H1 (cell line): Measurements from ENCODE around the gene MUC5B. TPM values are rescaled to one million over a fixed set of nuclear protein-coding genes. Genes with fewer than 3 reads are reported as not detected.

Source experiments
- CTCF ChIA-PET: fragments of 300-600 bp; sonication (Branson Sonifier 250); formaldehyde crosslinking; loops from one replicate; lab custom pipeline; 2021; ENCODE audit not compliant: partially characterized antibody; lab: Charles Lee
- POLR2A ChIA-PET: fragments of 300-600 bp; sonication (Branson Sonifier 250); formaldehyde crosslinking; loops from one replicate; lab custom pipeline; 2021; ENCODE audit warnings: inconsistent platforms; ENCODE audit not compliant: partially characterized antibody; lab: Charles Lee
- DNase-seq, 2 experiments: peaks; one replicate each; pipeline versions ENCODE4 v3.0.0 to v3.0.0-alpha.2; 2010 to 2022; ENCODE audit warnings: low spot score in 2 of 2, low read depth in 1 of 2, mixed read lengths in 1 of 2
- FAIRE-seq: peaks from 2 replicates; lab custom pipeline; 2011; peaks lifted over from hg19 to GRCh38; lab: Jason Lieb, UNC
- H2AFZ ChIP-seq: 2 replicates; pipeline ENCODE4 v1.8.1; 2012; ENCODE audit warnings: low read length, inconsistent platforms
- H2AK5ac ChIP-seq: 2 replicates; pipeline ENCODE4 v1.6.1; 2013; ENCODE audit warnings: low read depth, low read length
- H2BK120ac ChIP-seq: replicated peaks from 2 replicates; pipeline ENCODE3; 2013; ENCODE audit warnings: low read depth, low read length, inconsistent platforms
- H2BK12ac ChIP-seq: 2 replicates; pipeline ENCODE4 v1.6.1; 2013; ENCODE audit warnings: low read depth, low read length
- H2BK15ac ChIP-seq: 2 replicates; pipeline ENCODE4 v1.6.1; 2013; ENCODE audit warnings: low read length
- H2BK20ac ChIP-seq: 2 replicates; pipeline ENCODE4 v1.6.1; 2013; ENCODE audit warnings: low read length
- H2BK5ac ChIP-seq: 2 replicates; pipeline ENCODE4 v1.6.1; 2013; ENCODE audit warnings: low read depth, low read length
- H3K14ac ChIP-seq: 2 replicates; pipeline ENCODE4 v1.6.1; 2013; ENCODE audit warnings: inconsistent platforms; ENCODE audit not compliant: insufficient read length
- H3K18ac ChIP-seq: 2 replicates; pipeline ENCODE4 v1.6.1; 2013; ENCODE audit warnings: low read length; ENCODE audit errors: extremely low read depth
- H3K23ac ChIP-seq: 2 replicates; pipeline ENCODE4 v1.6.1; 2013; ENCODE audit warnings: inconsistent platforms; ENCODE audit not compliant: insufficient read length
- H3K23me2 ChIP-seq: 2 replicates; pipeline ENCODE4 v1.6.1; 2013; ENCODE audit warnings: low read depth, low read length
- H3K27ac ChIP-seq: 2 replicates; pipeline ENCODE4 v1.6.1; 2011; ENCODE audit warnings: low read depth, low read length, inconsistent platforms
- H3K27me3 ChIP-seq, 4 experiments: replicated peaks in 1 of 4; 1 replicate in 1 of 4; 2 replicates in 3 of 4; pipeline versions ENCODE4 v1.6.1 to v1.8.1; 2011 to 2013; ENCODE audit warnings: low read length in 3 of 4, mild to moderate bottlenecking in 3 of 4, inconsistent platforms in 2 of 4, mixed read lengths in 2 of 4, moderate library complexity in 1 of 4; ENCODE audit not compliant: control insufficient read depth in 3 of 4, insufficient read depth in 3 of 4; ENCODE audit errors: extremely low read depth in 1 of 4
- H3K36me3 ChIP-seq, 4 experiments: 2 replicates each; pipeline versions ENCODE4 v1.6.1 to v1.8.1; 2011 to 2013; ENCODE audit warnings: mild to moderate bottlenecking in 4 of 4, low read length in 3 of 4, moderate library complexity in 2 of 4, control low read depth in 1 of 4, inconsistent platforms in 1 of 4; ENCODE audit not compliant: insufficient read depth in 4 of 4, control insufficient read depth in 2 of 4
- H3K4ac ChIP-seq: replicated peaks from 2 replicates; pipeline ENCODE3; 2013; ENCODE audit warnings: low read length, low read depth, mixed read lengths, inconsistent platforms; ENCODE audit not compliant: insufficient read length
- H3K4me1 ChIP-seq, 4 experiments: replicated peaks in 1 of 4; 1 replicate in 1 of 4; 2 replicates in 3 of 4; pipeline versions ENCODE4 v1.6.1 to v1.8.1; 2011 to 2013; ENCODE audit warnings: low read length in 3 of 4, inconsistent platforms in 2 of 4, mixed read lengths in 1 of 4; ENCODE audit not compliant: insufficient read depth in 4 of 4, control insufficient read depth in 3 of 4
- H3K4me2 ChIP-seq, 2 experiments: 2 replicates each; pipeline versions ENCODE4 v1.6.1 to v1.8.1; 2011 to 2013; ENCODE audit warnings: low read depth in 2 of 2, low read length in 2 of 2, control low read depth in 1 of 2, inconsistent platforms in 1 of 2, mild to moderate bottlenecking in 1 of 2; ENCODE audit not compliant: insufficient read depth in 1 of 2
- H3K4me3 ChIP-seq, 4 experiments: fragments of 200-600, 300-600 bp in 1 of 4; sonication (generic), shearing (Covaris generic), sonication (Bioruptor Twin) in 1 of 4; 2 replicates each; pipeline versions ENCODE4 v1.5.1 to v1.8.1; 2011 to 2016; ENCODE audit warnings: low read length in 4 of 4, low read depth in 3 of 4, control low read depth in 2 of 4, inconsistent platforms in 2 of 4, mild to moderate bottlenecking in 2 of 4, mixed read lengths in 1 of 4, moderate library complexity in 1 of 4; ENCODE audit not compliant: insufficient read depth in 2 of 4; ENCODE audit errors: extremely low read depth in 1 of 4
- H3K56ac ChIP-seq: replicated peaks from 2 replicates; pipeline ENCODE3; 2013; ENCODE audit warnings: low read depth, mild to moderate bottlenecking, mixed read lengths, low read length, inconsistent platforms; ENCODE audit not compliant: insufficient read length
- H3K79me1 ChIP-seq: 2 replicates; pipeline ENCODE4 v1.6.1; 2013; ENCODE audit warnings: low read depth, low read length, control low read depth
- H3K79me2 ChIP-seq, 2 experiments: 2 replicates each; pipeline versions ENCODE4 v1.6.1 to v1.8.1; 2012 to 2013; ENCODE audit warnings: low read length in 2 of 2, mild to moderate bottlenecking in 2 of 2, inconsistent platforms in 1 of 2; ENCODE audit not compliant: insufficient read depth in 2 of 2, control insufficient read depth in 1 of 2
- H3K9ac ChIP-seq, 4 experiments: replicated peaks in 1 of 4; 1 replicate in 1 of 4; 2 replicates in 3 of 4; pipeline versions ENCODE4 v1.6.1 to v1.8.1; 2011 to 2013; ENCODE audit warnings: low read depth in 3 of 4, low read length in 3 of 4, control low read depth in 2 of 4, mild to moderate bottlenecking in 2 of 4, moderate library complexity in 2 of 4, inconsistent platforms in 1 of 4; ENCODE audit errors: extremely low read depth in 1 of 4
- H3K9me3 ChIP-seq, 2 experiments: 2 replicates each; pipeline versions ENCODE4 v1.6.1 to v1.8.1; 2012 to 2013; ENCODE audit warnings: mild to moderate bottlenecking in 2 of 2, moderate library complexity in 2 of 2, control low read depth in 1 of 2, inconsistent platforms in 1 of 2, low read depth in 1 of 2, low read length in 1 of 2, mixed read lengths in 1 of 2; ENCODE audit not compliant: insufficient read depth in 2 of 2
- H4K20me1 ChIP-seq, 2 experiments: replicated peaks in 1 of 2; 2 replicates each; pipeline versions ENCODE3 to v1.8.1; 2011 to 2013; ENCODE audit warnings: inconsistent platforms in 2 of 2, low read length in 2 of 2, mild to moderate bottlenecking in 1 of 2; ENCODE audit not compliant: insufficient read depth in 2 of 2, control insufficient read depth in 1 of 2
- H4K5ac ChIP-seq: 2 replicates; pipeline ENCODE4 v1.6.1; 2013; ENCODE audit warnings: low read length, low read depth, mixed read lengths, inconsistent platforms; ENCODE audit not compliant: insufficient read length
- H4K8ac ChIP-seq: 2 replicates; pipeline ENCODE4 v1.8.0; 2013; ENCODE audit warnings: mild to moderate bottlenecking, moderate library complexity, low read length, inconsistent platforms; ENCODE audit not compliant: insufficient read depth; ENCODE audit errors: extremely low read depth
- H4K91ac ChIP-seq: replicated peaks from 2 replicates; pipeline ENCODE3; 2013; ENCODE audit warnings: low read length, mixed read lengths, inconsistent platforms; ENCODE audit not compliant: insufficient read length
- ASH2L ChIP-seq: fragments of 200-600, 300-600 bp; sonication (generic); IDR thresholded peaks from one replicate; pipeline ENCODE4 v1.7.1; 2017; ENCODE audit warnings: low read length
- BACH1 ChIP-seq: IDR thresholded peaks from 2 replicates; pipeline ENCODE4 v1.6.1; 2012; ENCODE audit warnings: low read length, improper control_type of control experiment
- CBX8 ChIP-seq: fragments of 300-800, 300-1000 bp; sonication (generic); IDR thresholded peaks from 2 replicates; pipeline ENCODE4 v1.7.1; 2016; ENCODE audit warnings: low read depth, low read length, borderline replicate concordance
- CHD1 ChIP-seq: IDR thresholded peaks from 2 replicates; pipeline ENCODE4 v1.6.1; 2012; ENCODE audit warnings: low read depth, low read length, improper control_type of control experiment
- CREB1 ChIP-seq: IDR thresholded peaks from 2 replicates; pipeline ENCODE4 v1.6.1; 2012; ENCODE audit warnings: inconsistent platforms
- JUND ChIP-seq: IDR thresholded peaks from 2 replicates; pipeline ENCODE4 v1.6.1; 2011; ENCODE audit warnings: mild to moderate bottlenecking, improper control_type of control experiment, low read length
- POU5F1 ChIP-seq: IDR thresholded peaks from 2 replicates; pipeline ENCODE4 v1.6.1; 2011; ENCODE audit warnings: low read depth, mild to moderate bottlenecking, low read length, moderate library complexity
- RBBP5 ChIP-seq: IDR thresholded peaks from 2 replicates; pipeline ENCODE4 v1.7.1; 2012; ENCODE audit warnings: low read depth, mild to moderate bottlenecking, inconsistent platforms, low read length, moderate library complexity, borderline replicate concordance
- RFX5 ChIP-seq: IDR thresholded peaks from 2 replicates; pipeline ENCODE4 v1.6.1; 2011; ENCODE audit warnings: low read depth, low read length, improper control_type of control experiment, borderline replicate concordance
- SP1 ChIP-seq: IDR thresholded peaks from 2 replicates; pipeline ENCODE4 v1.6.1; 2011; ENCODE audit warnings: low read depth, low read length
- SUZ12 ChIP-seq: fragments of 200-600 bp; sonication (generic); IDR thresholded peaks from 2 replicates; pipeline ENCODE4 v1.6.1; 2012; ENCODE audit warnings: mild to moderate bottlenecking, inconsistent platforms, low read length, moderate library complexity, mixed read lengths
- ZNF274 ChIP-seq: IDR thresholded peaks from 2 replicates; pipeline ENCODE4 v1.7.0; 2012; ENCODE audit warnings: low read length, borderline replicate concordance; ENCODE audit errors: extremely low read depth
- WGBS, 2 experiments: shearing (Covaris generic) in 1 of 2; methylation state at CpG; one replicate each; pipeline versions ENCODE4 v1.1.6 to v1.1.7; 2013 to 2015; ENCODE audit warnings: low lambda C conversion rate in 2 of 2, mixed read lengths in 2 of 2, inconsistent platforms in 1 of 2, low coverage in 1 of 2, missing lambda C conversion rate in 1 of 2; ENCODE audit not compliant: insufficient replicate concordance in 2 of 2, insufficient coverage in 1 of 2, insufficient read length in 1 of 2; ENCODE audit errors: extremely low coverage in 1 of 2, missing lambda C conversion rate in 1 of 2; 5-methylcytosine and 5-hydroxymethylcytosine counted together
- polyA plus RNA-seq, 7 experiments: library from polyadenylated mRNA; depleted of rRNA in 3 of 7; stranded (reverse) in 5 of 7; unstranded in 2 of 7; fragments of >200 nt in 5 of 7; fragments of 200-250 nt in 2 of 7; gene quantifications; 1 replicate in 5 of 7; 2 replicates in 1 of 7; 4 replicates in 1 of 7; pipeline versions ENCODE4 v1.2.1 to v1.2.3, GENCODE V29; 2011 to 2013; ENCODE audit warnings: missing spikeins in 2 of 7, mixed read lengths in 2 of 7
- total RNA-seq: library from RNA; stranded (reverse); fragmentation: NEBNext Ultra II Directional; extraction: Animal tissue kit (Norgen Biotek cat#: 25700); gene quantifications from 2 replicates; pipeline ENCODE4 v1.2.1, GENCODE V29; 2021
- TF ChIP-seq, protein P1 (sequence below): IDR thresholded peaks from 2 replicates; pipeline ENCODE4 v1.6.1; 2012; ENCODE audit warnings: inconsistent platforms

Gene MUC5B
- total and polyA plus RNA-seq, 2 of the 8 experiments (the other 6 are each of a cell fraction or from before 2014, with no cell fraction given) = 0.02 to 0.03 TPM

DNA sequence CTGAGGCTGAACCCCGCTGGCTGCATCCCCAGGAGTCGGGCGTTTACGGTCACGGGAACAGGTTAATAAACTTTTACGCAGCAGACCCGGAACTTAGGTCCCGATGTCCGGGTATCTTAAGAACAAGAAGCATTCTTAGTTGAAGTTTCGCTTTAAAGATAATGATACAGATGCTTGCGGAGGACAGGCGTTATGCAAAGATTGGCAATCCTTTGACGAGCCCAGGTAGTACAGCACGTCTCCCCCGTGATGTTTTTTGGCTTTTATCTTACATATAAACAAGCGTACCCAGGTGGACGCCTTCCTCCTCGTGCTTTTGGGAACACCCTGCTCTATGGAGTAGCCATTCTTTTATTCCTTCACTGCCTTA, 87.4 kb downstream of the MUC5B start:
- Histone ChIP-seq H3K79me2 (peaks cover 0 to 25% of the 10 kb centered on the region in 2 experiments; a peak in 3 of 4 replicates), H3K4ac (no peak overlapping the region), H2BK15ac (no peak overlapping the region), H3K9ac (peak overlapping the region in 1 of 4 experiments; percentile 72; a peak in 2 of 7 replicates), H4K8ac (peak overlapping the region; percentile 94), H4K91ac (no peak overlapping the region), H2BK5ac (no peak overlapping the region), H3K36me3 (no peaks in the 10 kb centered on the region), H3K14ac (no peak overlapping the region), H3K18ac (0 out of 2 replicates have a peak overlapping the region, but pooled peaks have one; percentile 65), H3K23ac (no peak overlapping the region), H3K79me1 (peaks cover 6% of the 10 kb centered on the region), H3K23me2 (peaks cover 4% of the 10 kb centered on the region; the same call in 1 of the 2 replicates), H3K9me3 (peaks cover 7% of the 10 kb centered on the region in 2 experiments; a peak in 1 of 4 replicates), H4K20me1 (peaks cover 3 to 13% of the 10 kb centered on the region in 2 experiments), H2BK12ac (no peak overlapping the region), H3K4me3 (peak overlapping the region; percentile 44 to 84 (median 62)), H2BK120ac (no peak overlapping the region), H3K27ac (no peak overlapping the region), H4K5ac (no peak overlapping the region), H3K27me3 (no peaks in the 10 kb centered on the region; a peak in 1 of 7 replicates), H3K4me1 (peaks cover 0 to 7% (median 1%) of the 10 kb centered on the region in 4 experiments; a peak in 4 of 7 replicates), H2AFZ (0 out of 2 replicates have a peak overlapping the region, but pooled peaks have one; percentile 45), H2BK20ac (no peak overlapping the region), H3K56ac (peak overlapping the region; percentile 36), H2AK5ac (no peak overlapping the region), H3K4me2 (peak overlapping the region; percentile 67 to 72)
- 79% methylated on average over 18 of the region's 18 CpGs; no CpG with 5 or more reads in 1 of the 2 experiments for WGBS, 2 experiments
- ChIA-PET CTCF (interaction anchor here (1.0 kb wide), 2 partner anchors 78 to 206 kb away, joined by 3 to 4 read pairs; no protein-coding TSS in a partner anchor), POLR2A (interaction anchor here (1.1 to 2.7 kb wide), 4 partner anchors 10 to 41 kb away, joined by 3 to 12 read pairs (median 4); no protein-coding TSS in a partner anchor)
- DNase-seq = no peak
- FAIRE-seq = no peak
- no peak for TF ChIP-seq CBX8
- no peak for TF ChIP-seq SUZ12
- TF ChIP-seq RBBP5 = no peak
- TF ChIP-seq JUND = no peak
- TF ChIP-seq, protein P1, sequence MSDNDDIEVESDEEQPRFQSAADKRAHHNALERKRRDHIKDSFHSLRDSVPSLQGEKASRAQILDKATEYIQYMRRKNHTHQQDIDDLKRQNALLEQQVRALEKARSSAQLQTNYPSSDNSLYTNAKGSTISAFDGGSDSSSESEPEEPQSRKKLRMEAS = no peak
- TF ChIP-seq CHD1 = no peak
- TF ChIP-seq SP1 = no peak
- TF ChIP-seq ZNF274 = no peak
- no peak for TF ChIP-seq RFX5
- TF ChIP-seq CREB1 = no peak
- TF ChIP-seq ASH2L = no peak
- TF ChIP-seq BACH1 = no peak
- TF ChIP-seq POU5F1 = no peak
